ENCODE data around the gene SSBP1. TPM values are rescaled to one million over a fixed set of nuclear protein-coding genes. Genes with fewer than 3 reads are reported as not detected.

The SSBP1 gene
- total RNA-seq, 4 donors from 2014 or later: 87.5 to 109 (median 90.8) TPM

DNA sequence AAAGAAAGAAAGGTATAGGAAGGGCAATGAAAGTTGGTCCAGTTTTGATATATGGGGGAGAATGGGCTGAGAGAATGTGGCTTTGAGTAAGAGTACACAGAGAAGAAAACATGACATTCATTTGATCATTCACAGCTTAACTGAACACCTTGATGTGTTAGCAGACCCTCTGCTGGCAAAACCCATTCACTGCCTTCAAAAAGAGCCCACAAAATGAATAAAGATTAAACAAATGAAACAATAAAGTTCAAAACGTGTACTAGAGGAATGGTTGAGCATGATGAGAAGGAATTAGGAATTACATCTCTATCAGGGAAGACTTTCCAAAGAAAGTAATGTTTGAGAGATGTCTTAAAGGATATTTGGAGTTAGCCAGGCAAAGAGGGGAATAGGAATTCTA is 27.9 kb upstream of the SSBP1 start:
- TF ChIP-seq, protein P1, sequence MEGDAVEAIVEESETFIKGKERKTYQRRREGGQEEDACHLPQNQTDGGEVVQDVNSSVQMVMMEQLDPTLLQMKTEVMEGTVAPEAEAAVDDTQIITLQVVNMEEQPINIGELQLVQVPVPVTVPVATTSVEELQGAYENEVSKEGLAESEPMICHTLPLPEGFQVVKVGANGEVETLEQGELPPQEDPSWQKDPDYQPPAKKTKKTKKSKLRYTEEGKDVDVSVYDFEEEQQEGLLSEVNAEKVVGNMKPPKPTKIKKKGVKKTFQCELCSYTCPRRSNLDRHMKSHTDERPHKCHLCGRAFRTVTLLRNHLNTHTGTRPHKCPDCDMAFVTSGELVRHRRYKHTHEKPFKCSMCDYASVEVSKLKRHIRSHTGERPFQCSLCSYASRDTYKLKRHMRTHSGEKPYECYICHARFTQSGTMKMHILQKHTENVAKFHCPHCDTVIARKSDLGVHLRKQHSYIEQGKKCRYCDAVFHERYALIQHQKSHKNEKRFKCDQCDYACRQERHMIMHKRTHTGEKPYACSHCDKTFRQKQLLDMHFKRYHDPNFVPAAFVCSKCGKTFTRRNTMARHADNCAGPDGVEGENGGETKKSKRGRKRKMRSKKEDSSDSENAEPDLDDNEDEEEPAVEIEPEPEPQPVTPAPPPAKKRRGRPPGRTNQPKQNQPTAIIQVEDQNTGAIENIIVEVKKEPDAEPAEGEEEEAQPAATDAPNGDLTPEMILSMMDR (IDR thresholded peaks at IDR 0.05): no peak
- no peak for TF ChIP-seq POLR2A (IDR thresholded peaks at IDR 0.05)
- intact Hi-C loops (cut with DNase I; ENCODE audit: low total_unique reads): no loop called here
- no peak overlapping the region for H3K4me3 ChIP-seq (ENCODE audit: low read depth, poor library complexity, severe bottlenecking)
- DNase-seq (ENCODE audit: low spot score in 2 of 2): no peak
- 48 to 49% methylated on average over 1 of the region's 1 CpG for WGBS, 2 donors

DNA sequence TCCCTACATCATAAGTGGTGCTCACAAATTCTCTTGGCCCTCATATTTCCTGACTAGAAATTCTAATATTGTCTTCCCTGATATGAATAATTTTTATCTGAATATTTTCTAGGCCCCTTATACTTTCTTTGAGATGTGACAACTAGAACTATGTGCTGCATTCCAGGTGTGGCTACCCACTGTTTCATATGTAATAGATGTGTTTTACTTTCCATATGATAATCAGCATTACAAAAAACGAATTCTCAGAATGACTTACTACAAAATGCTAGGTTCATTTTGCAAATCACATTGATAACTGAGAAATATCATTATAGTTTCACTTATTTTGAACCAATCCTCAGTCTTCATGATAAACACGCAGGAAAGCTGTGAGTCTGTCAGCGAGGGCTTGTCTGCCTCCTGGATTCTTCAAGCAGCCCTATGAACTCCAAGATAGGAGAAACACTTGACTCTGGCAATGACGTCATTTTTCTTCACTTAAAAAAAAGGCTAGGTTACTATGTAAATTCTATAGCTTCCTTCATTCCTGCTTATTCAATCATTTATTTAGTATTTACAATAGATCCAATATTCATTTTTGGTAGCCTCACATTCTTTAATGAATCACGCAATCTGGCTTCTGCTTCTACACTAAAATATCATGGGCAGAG is 25.4 kb upstream of the SSBP1 start:
- intact Hi-C loops (cut with DNase I; ENCODE audit: low total_unique reads): no loop called here
- no peak overlapping the region for H3K4me3 ChIP-seq (ENCODE audit: low read depth, poor library complexity, severe bottlenecking)
- 85 to 90% methylated on average over 5 of the region's 5 CpGs for WGBS, 2 donors
- TF ChIP-seq, protein P1 (IDR thresholded peaks at IDR 0.05): no peak
- TF ChIP-seq POLR2A (IDR thresholded peaks at IDR 0.05): no peak
- DNase-seq (ENCODE audit: low spot score in 2 of 2): no peak

DNA sequence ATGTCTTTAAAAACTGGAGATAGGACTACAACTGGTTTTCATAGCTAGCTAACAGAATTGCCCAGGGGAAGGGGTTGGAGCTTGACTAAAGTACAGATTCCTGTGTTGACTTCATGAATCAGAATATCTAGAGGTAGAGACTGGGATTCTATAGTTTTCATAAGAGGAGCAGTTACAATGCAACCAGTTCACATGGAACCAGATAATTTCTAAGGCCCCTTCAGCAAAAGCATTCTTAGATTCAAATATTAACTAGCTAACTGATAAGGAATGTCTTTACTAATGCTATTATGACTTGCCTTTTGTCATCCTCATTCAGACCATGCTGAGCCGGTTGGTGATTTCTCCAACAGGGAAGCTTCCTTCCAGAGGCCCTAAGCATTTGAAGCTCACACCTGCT is 24.3 kb upstream of the SSBP1 start:
- TF ChIP-seq, protein P1 (IDR thresholded peaks at IDR 0.05): no peak
- TF ChIP-seq POLR2A (IDR thresholded peaks at IDR 0.05): no peak
- no peak for DNase-seq (ENCODE audit: low spot score in 2 of 2)
- WGBS, 2 donors: 87 to 93% methylated on average over 1 of the region's 1 CpG
- H3K4me3 ChIP-seq (ENCODE audit: low read depth, poor library complexity, severe bottlenecking): no peak overlapping the region
- intact Hi-C loops (cut with DNase I; ENCODE audit: low total_unique reads): no loop called here

- H3K4me3 ChIP-seq (ENCODE audit: low read depth, poor library complexity, severe bottlenecking): no peak overlapping the region
- TF ChIP-seq POLR2A (IDR thresholded peaks at IDR 0.05): no peak
- TF ChIP-seq, protein P1 (IDR thresholded peaks at IDR 0.05): no peak
- DNase-seq (ENCODE audit: low spot score in 2 of 2): no peak
- 76 to 93% methylated on average over 2 of the region's 2 CpGs for WGBS, 2 donors
- intact Hi-C loops (cut with DNase I; ENCODE audit: low total_unique reads): no loop called here
Observed at GRCh38 chr7:141714571-141714970, 23.6 kb upstream of the SSBP1 start.

DNA sequence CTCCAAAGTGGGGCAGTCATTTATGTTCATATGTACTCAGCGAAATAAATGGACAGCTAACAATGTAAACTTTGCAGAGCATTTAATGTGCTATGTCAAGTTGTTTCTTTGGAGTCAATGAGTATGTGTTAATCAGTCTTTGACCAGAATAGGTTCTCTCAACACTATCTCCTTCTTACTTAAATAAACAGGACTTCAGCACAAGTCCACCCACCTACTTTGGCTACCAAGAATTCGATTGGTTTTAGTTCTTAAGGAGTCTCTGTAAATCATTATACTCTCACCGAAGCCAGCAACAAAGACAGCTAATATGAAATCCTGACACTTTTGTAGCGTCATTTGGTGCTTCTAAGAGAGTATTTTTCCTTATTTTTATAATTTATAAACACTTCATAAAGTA is 23.1 kb upstream of the SSBP1 start:
- 59 to 80% methylated on average over 4 of the region's 4 CpGs for WGBS, 2 donors
- no peak overlapping the region for H3K4me3 ChIP-seq (ENCODE audit: low read depth, poor library complexity, severe bottlenecking)
- TF ChIP-seq, protein P1 (IDR thresholded peaks at IDR 0.05): no peak
- no peak for TF ChIP-seq POLR2A (IDR thresholded peaks at IDR 0.05)
- intact Hi-C loops (cut with DNase I; ENCODE audit: low total_unique reads): no loop called here
- no peak for DNase-seq (ENCODE audit: low spot score in 2 of 2)
